Esophagus muscularis mucosa (tissue), 4 donors: Measurements from ENCODE around the gene HDAC3. TPM values are rescaled to one million over a fixed set of nuclear protein-coding genes. Genes with fewer than 3 reads are reported as not detected.
A peak's percentile ranks its signal among the peaks of the same experiment; 100 is the strongest.

Source experiments
- DNase-seq: peaks from one replicate; pipeline ENCODE4 v3.0.0-alpha.2; 2017; ENCODE audit errors: extremely low spot score
- H3K27ac ChIP-seq, 4 donors: fragments of 200-600 bp; sonication (generic); replicated peaks in 1 of 4; 1 replicate in 3 of 4; 2 replicates in 1 of 4; pipeline ENCODE4 v1.5.1; 2016 to 2019; ENCODE audit warnings: mild to moderate bottlenecking in 1 of 4
- H3K27me3 ChIP-seq, 4 donors: fragments of 200-600 bp; sonication (generic); one replicate each; pipeline versions ENCODE4 v1.5.1 to v1.6.0; 2016 to 2019
- H3K36me3 ChIP-seq, 4 donors: fragments of 200-600 bp; sonication (generic); one replicate each; pipeline ENCODE4 v1.5.1; 2016 to 2019
- H3K4me1 ChIP-seq, 4 donors: fragments of 200-600 bp; sonication (generic); one replicate each; pipeline ENCODE4 v1.5.1; 2016 to 2019
- H3K4me3 ChIP-seq, 4 donors: fragments of 200-600 bp; sonication (generic); 1 replicate in 2 of 4; 2 replicates in 2 of 4; pipeline ENCODE4 v1.5.1; 2016 to 2019; ENCODE audit warnings: mild to moderate bottlenecking in 4 of 4, moderate library complexity in 1 of 4
- H3K9me3 ChIP-seq, 4 donors: fragments of 200-600 bp; sonication (generic); 1 replicate in 3 of 4; 2 replicates in 1 of 4; pipeline ENCODE4 v1.5.1; 2016 to 2019
- CTCF ChIP-seq, 3 experiments: fragments of 200-600 bp in 2 of 3; fragments of 450-650 bp in 1 of 3; sonication (generic) in 2 of 3; IDR thresholded peaks; one replicate each; pipeline ENCODE4 v1.5.1; 2017 to 2019; ENCODE audit warnings: antibody characterized with exemption in 3 of 3, mild to moderate bottlenecking in 2 of 3, moderate library complexity in 1 of 3
- EP300 ChIP-seq: sonication (generic); formaldehyde crosslinking; IDR thresholded peaks from one replicate; pipeline ENCODE4 v1.6.1; 2017; ENCODE audit warnings: antibody characterized with exemption
- POLR2A ChIP-seq: fragments of 450-650 bp; IDR thresholded peaks from one replicate; pipeline ENCODE4 v1.6.1; 2017; ENCODE audit warnings: antibody characterized with exemption, moderate library complexity, mild to moderate bottlenecking, low read depth
- POLR2AphosphoS5 ChIP-seq, 2 donors: sonication (generic); formaldehyde crosslinking; IDR thresholded peaks; one replicate each; pipeline ENCODE4 v1.6.1; 2017; ENCODE audit warnings: antibody characterized with exemption in 2 of 2
- WGBS: methylation state at CpG from one replicate; pipeline ENCODE4 v1.1.5; 2018; 5-methylcytosine and 5-hydroxymethylcytosine counted together
- intact Hi-C: fragments of 100-400 bp; cut with DNase I; formaldehyde crosslinking; loops from one replicate; pipeline ENCODE4 v1.15.1; 2023
- total RNA-seq, 4 donors: library from RNA; depleted of rRNA; stranded (reverse); fragments of >200 nt; gene quantifications; one replicate each; pipeline versions ENCODE4 v1.1.0 to v1.2.1, GENCODE V29; 2016

Gene HDAC3
- total RNA-seq, 4 donors from 2014 or later = 30.3 to 54.4 (median 44.3) TPM

GRCh38 chr5:141654298-141654697 lies 17.6 kb upstream of the HDAC3 start:
- Histone ChIP-seq H3K4me1 (peaks cover 14 to 19% (median 17%) of the 10 kb centered on the region in 4 donors), H3K27me3 (no peaks in the 10 kb centered on the region), H3K36me3 (peaks cover 0 to 53% (median 19%) of the 10 kb centered on the region in 4 donors), H3K9me3 (no peaks in the 10 kb centered on the region), H3K27ac (no peak overlapping the region), H3K4me3 (no peak overlapping the region)
- no peak for TF ChIP-seq POLR2AphosphoS5 (IDR thresholded peaks at IDR 0.05)
- no peak for TF ChIP-seq CTCF (IDR thresholded peaks at IDR 0.05)
- TF ChIP-seq EP300 = no peak
- TF ChIP-seq POLR2A = no peak
- intact Hi-C loops = no loop called here
- no peak for DNase-seq
- WGBS = 95% methylated on average over 2 of the region's 2 CpGs

- TF ChIP-seq POLR2AphosphoS5 (IDR thresholded peaks at IDR 0.05) = no peak
- TF ChIP-seq EP300 = no peak
- no peak for TF ChIP-seq CTCF (IDR thresholded peaks at IDR 0.05)
- TF ChIP-seq POLR2A = no peak
- peak overlapping the region; percentile 72 to 83 (median 78) for H3K4me3 ChIP-seq
- peak overlapping the region; percentile 50 to 67 (median 60) for H3K27ac ChIP-seq
- peaks cover 0 to 38% (median 25%) of the 10 kb centered on the region in 4 donors for H3K36me3 ChIP-seq
- intact Hi-C loops = no loop called here
- H3K27me3 ChIP-seq = no peaks in the 10 kb centered on the region
- peaks cover 14 to 19% (median 17%) of the 10 kb centered on the region in 4 donors for H3K4me1 ChIP-seq
- DNase-seq = no peak
- H3K9me3 ChIP-seq = no peaks in the 10 kb centered on the region
- WGBS = 60% methylated on average over 9 of the region's 9 CpGs
These were observed 15.1 kb upstream of the HDAC3 start for GRCh38 chr5:141651728-141652105.

- Histone ChIP-seq H3K27me3 (no peaks in the 10 kb centered on the region), H3K36me3 (peaks cover 0 to 40% (median 23%) of the 10 kb centered on the region in 4 donors), H3K9me3 (no peaks in the 10 kb centered on the region), H3K4me1 (peaks cover 14 to 19% (median 17%) of the 10 kb centered on the region in 4 donors), H3K27ac (peak within 1 kb of the TSS; percentile 50 to 67 (median 60)), H3K4me3 (peak within 1 kb of the TSS; percentile 72 to 83 (median 78))
- WGBS = 5% methylated on average over 26 of the region's 50 CpGs
- peak; percentile 98 for DNase-seq
- TF ChIP-seq POLR2A = no peak
- TF ChIP-seq POLR2AphosphoS5 (IDR thresholded peaks at IDR 0.05) = peak; percentile 68 to 72
- peak in 2 of 3 experiments; percentile 11 to 30 for TF ChIP-seq CTCF (IDR thresholded peaks at IDR 0.05)
- no peak for TF ChIP-seq EP300
- intact Hi-C loops = no loop called here
These were observed 14.4 kb upstream of the HDAC3 start, which contains the start of gene FCHSD1 for GRCh38 chr5:141650851-141651727. FCHSD1 (minus strand) TSS chr5:141651418; CDS start chr5:141651368, 50 bp downstream.

- peaks cover 0 to 42% (median 20%) of the 10 kb centered on the region in 4 donors for H3K36me3 ChIP-seq
- no peak for DNase-seq
- intact Hi-C loops = no loop called here
- TF ChIP-seq POLR2AphosphoS5 (IDR thresholded peaks at IDR 0.05) = no peak
- TF ChIP-seq EP300 = no peak
- TF ChIP-seq POLR2A = no peak
- TF ChIP-seq CTCF (IDR thresholded peaks at IDR 0.05) = no peak
- no peak overlapping the region for H3K4me3 ChIP-seq
- peaks cover 14 to 19% (median 17%) of the 10 kb centered on the region in 4 donors for H3K4me1 ChIP-seq
- no peaks in the 10 kb centered on the region for H3K9me3 ChIP-seq
- no peaks in the 10 kb centered on the region for H3K27me3 ChIP-seq
- H3K27ac ChIP-seq = no peak overlapping the region
These were observed 13.3 kb upstream of the HDAC3 start for GRCh38 chr5:141649972-141650371.
